ENCODE results near the gene DYNLT5. TPM values are rescaled to one million over a fixed set of nuclear protein-coding genes. Genes with fewer than 3 reads are reported as not detected.

DYNLT5 gene
- total RNA-seq, 1 experiment from 2014 or later, result not detected

- ATAC-seq (no peak), DNase-seq (ENCODE audit: low read depth, low spot score) (no peak)
- no TSS peak for BruUV-seq (replicated peaks)
- H3K9ac ChIP-seq (ENCODE audit: low read length), result no peak overlapping the region
- no peaks in the 10 kb centered on the region for H3K9me2 ChIP-seq (ENCODE audit: insufficient read depth)
- H3K27me3 ChIP-seq (ENCODE audit: insufficient read depth, low read length), result no peaks in the 10 kb centered on the region
- no peak overlapping the region for H2AFZ ChIP-seq (ENCODE audit: low read depth, low read length, poor library complexity, severe bottlenecking)
- H3K4me3 ChIP-seq (replicated peaks in 1 of 2; ENCODE audit: low read depth in 1 of 2, low read length in 2 of 2), result no peak overlapping the region
- no peaks in the 10 kb centered on the region for H3K36me3 ChIP-seq (ENCODE audit: control insufficient read depth in 1 of 2, insufficient read depth in 2 of 2, low read length in 2 of 2)
- POLR2A ChIA-PET, result no interaction called here
- H3K4me2 ChIP-seq (ENCODE audit: low read length), result no peak overlapping the region
- CTCF ChIA-PET, result no interaction called here
- intact Hi-C loops (cut with micrococcal nuclease), result no loop called here
- no peaks in the 10 kb centered on the region for H4K20me1 ChIP-seq (ENCODE audit: insufficient read depth)
- no peaks in the 10 kb centered on the region for H3K9me3 ChIP-seq (ENCODE audit: control insufficient read depth in 1 of 2, insufficient read depth in 1 of 2, low read depth in 1 of 2, low read length in 2 of 2)
- TF ChIP-seq JUND (IDR thresholded peaks at IDR 0.05), result no peak
- TF ChIP-seq SIN3A (IDR thresholded peaks at IDR 0.05; ENCODE audit: low read depth), result no peak
- no peak for TF ChIP-seq FOSL1 (IDR thresholded peaks at IDR 0.05; ENCODE audit: low read depth)
- TF ChIP-seq ZNF274 (IDR thresholded peaks at IDR 0.05; ENCODE audit: low read depth, low read length), result no peak
- no peak for TF ChIP-seq CEBPB (IDR thresholded peaks at IDR 0.05; ENCODE audit: low read depth)
- no peak for TF ChIP-seq SRF (IDR thresholded peaks at IDR 0.05; ENCODE audit: low read depth)
- no peak for TF ChIP-seq POLR2A (IDR thresholded peaks at IDR 0.05; ENCODE audit: borderline replicate concordance, extremely low read depth, insufficient read depth, insufficient read length)
- TF ChIP-seq ELF1 (IDR thresholded peaks at IDR 0.05; ENCODE audit: borderline replicate concordance, low read depth), result no peak
- no peaks in the 10 kb centered on the region for H3K79me2 ChIP-seq (ENCODE audit: insufficient read depth, low read length)
- RAD21 ChIA-PET (ENCODE audit: low non-redundant PET in 1 of 2, low total read pairs in 2 of 2, uncharacterized antibody in 2 of 2, unreplicated experiment in 2 of 2), result no interaction called here
- no peak overlapping the region for H3K27ac ChIP-seq (ENCODE audit: low read depth, low read length)
- H3K4me1 ChIP-seq (ENCODE audit: control insufficient read depth in 1 of 2, insufficient read depth in 2 of 2, low read length in 2 of 2), result no peaks in the 10 kb centered on the region
Observed at GRCh38 chr1:66809736-66810326, 57.6 kb downstream of the DYNLT5 start.

- no peak overlapping the region for H3K9ac ChIP-seq (ENCODE audit: low read length)
- no peak overlapping the region for H3K4me3 ChIP-seq (replicated peaks in 1 of 2; ENCODE audit: low read depth in 1 of 2, low read length in 2 of 2)
- H3K9me3 ChIP-seq (ENCODE audit: control insufficient read depth in 1 of 2, insufficient read depth in 1 of 2, low read depth in 1 of 2, low read length in 2 of 2), result no peaks in the 10 kb centered on the region
- ATAC-seq (no peak), DNase-seq (ENCODE audit: low read depth, low spot score) (no peak)
- H3K79me2 ChIP-seq (ENCODE audit: insufficient read depth, low read length), result no peaks in the 10 kb centered on the region
- H3K9me2 ChIP-seq (ENCODE audit: insufficient read depth), result no peaks in the 10 kb centered on the region
- TF ChIP-seq EZH2phosphoT487 (IDR thresholded peaks at IDR 0.05; ENCODE audit: borderline replicate concordance) (no peak), ZFX (IDR thresholded peaks at IDR 0.05) (no peak), SIN3A (IDR thresholded peaks at IDR 0.05; ENCODE audit: low read depth) (no peak), YY1 (IDR thresholded peaks at IDR 0.05; ENCODE audit: extremely low read depth, insufficient replicate concordance, low read depth, low read length) (no peak), CTCF (IDR thresholded peaks at IDR 0.05 in 2 of 3, conservative IDR thresholded peaks at IDR 0.05 in 1 of 3; ENCODE audit: borderline replicate concordance in 1 of 3, insufficient read depth in 1 of 3, low read depth in 2 of 3, low read length in 2 of 3) (no peak), CBX3 (IDR thresholded peaks at IDR 0.05; ENCODE audit: low read depth) (no peak), MAX (IDR thresholded peaks at IDR 0.05) (no peak), ELF1 (IDR thresholded peaks at IDR 0.05; ENCODE audit: borderline replicate concordance, low read depth) (no peak), SRF (IDR thresholded peaks at IDR 0.05; ENCODE audit: low read depth) (no peak), POLR2A (IDR thresholded peaks at IDR 0.05; ENCODE audit: borderline replicate concordance, extremely low read depth, insufficient read depth, insufficient read length) (no peak)
- H3K4me1 ChIP-seq (ENCODE audit: control insufficient read depth in 1 of 2, insufficient read depth in 2 of 2, low read length in 2 of 2), result no peaks in the 10 kb centered on the region
- ChIA-PET RAD21 (ENCODE audit: low non-redundant PET in 1 of 2, low total read pairs in 2 of 2, uncharacterized antibody in 2 of 2, unreplicated experiment in 2 of 2) (no interaction called here), CTCF (no interaction called here), POLR2A (no interaction called here)
- no peaks in the 10 kb centered on the region for H3K36me3 ChIP-seq (ENCODE audit: control insufficient read depth in 1 of 2, insufficient read depth in 2 of 2, low read length in 2 of 2)
- intact Hi-C loops (cut with micrococcal nuclease), result no loop called here
- no peak overlapping the region for H3K4me2 ChIP-seq (ENCODE audit: low read length)
- no peaks in the 10 kb centered on the region for H4K20me1 ChIP-seq (ENCODE audit: insufficient read depth)
- H3K27me3 ChIP-seq (ENCODE audit: insufficient read depth, low read length), result no peaks in the 10 kb centered on the region
- no peak overlapping the region for H2AFZ ChIP-seq (ENCODE audit: low read depth, low read length, poor library complexity, severe bottlenecking)
- no peak overlapping the region for H3K27ac ChIP-seq (ENCODE audit: low read depth, low read length)
- BruUV-seq (replicated peaks), result no TSS peak
Observed at GRCh38 chr1:66824771-66825170, 72.5 kb downstream of the DYNLT5 start.

Measured in HCT116 (cell line).